Right atrium auricular region (tissue), 2 donors: ENCODE measurements around the gene AGAP5. TPM values are rescaled to one million over a fixed set of nuclear protein-coding genes. Genes with fewer than 3 reads are reported as not detected.

Source experiments
- DNase-seq: peaks from one replicate; pipeline ENCODE4 v3.0.0-alpha.2; 2019; ENCODE audit warnings: low spot score
- H3K27ac ChIP-seq, 2 donors: fragments of 200-600 bp; sonication (generic); 1 replicate in 1 of 2; 2 replicates in 1 of 2; pipeline ENCODE4 v1.5.1; 2016 to 2019
- H3K27me3 ChIP-seq, 2 donors: fragments of 200-600 bp; sonication (generic); one replicate each; pipeline versions ENCODE4 v1.5.1 to v1.6.0; 2017 to 2019
- H3K36me3 ChIP-seq: fragments of 200-600 bp; sonication (generic); one replicate; pipeline ENCODE4 v1.5.1; 2016
- H3K4me1 ChIP-seq, 2 donors: fragments of 200-600 bp; sonication (generic); one replicate each; pipeline versions ENCODE4 v1.5.1 to v1.6.0; 2017 to 2019
- H3K4me3 ChIP-seq, 2 donors: fragments of 200-600 bp; sonication (generic); 1 replicate in 1 of 2; 2 replicates in 1 of 2; pipeline ENCODE4 v1.5.1; 2017 to 2019; ENCODE audit warnings: mild to moderate bottlenecking in 1 of 2, moderate library complexity in 1 of 2
- H3K9me3 ChIP-seq, 2 donors: fragments of 200-600 bp; sonication (generic); one replicate each; pipeline ENCODE4 v1.5.1; 2019
- CTCF ChIP-seq, 2 donors: fragments of 200-600 bp; sonication (generic); IDR thresholded peaks; one replicate each; pipeline ENCODE4 v1.5.1; 2019; ENCODE audit warnings: antibody characterized with exemption in 2 of 2
- total RNA-seq, 2 donors: library from RNA; depleted of rRNA; stranded (reverse); fragments of >200 nt; gene quantifications; one replicate each; pipeline ENCODE4 v1.1.0, GENCODE V29; 2016

Gene AGAP5
- total RNA-seq, 2 donors from 2014 or later, result 1.5 to 1.9 TPM

- Histone ChIP-seq H3K4me3 (peak overlapping the region; percentile 55 to 60), H3K27me3 (no peaks in the 10 kb centered on the region), H3K9me3 (no peaks in the 10 kb centered on the region), H3K27ac (peak overlapping the region; percentile 77 to 95), H3K36me3 (peaks cover 20% of the 10 kb centered on the region), H3K4me1 (peaks cover 0 to 44% of the 10 kb centered on the region in 2 donors)
- TF ChIP-seq CTCF (IDR thresholded peaks at IDR 0.05), result no peak
- no peak for DNase-seq
These were observed 48.7 kb downstream of the AGAP5 start for GRCh38 chr10:73648975-73649829.

DNA sequence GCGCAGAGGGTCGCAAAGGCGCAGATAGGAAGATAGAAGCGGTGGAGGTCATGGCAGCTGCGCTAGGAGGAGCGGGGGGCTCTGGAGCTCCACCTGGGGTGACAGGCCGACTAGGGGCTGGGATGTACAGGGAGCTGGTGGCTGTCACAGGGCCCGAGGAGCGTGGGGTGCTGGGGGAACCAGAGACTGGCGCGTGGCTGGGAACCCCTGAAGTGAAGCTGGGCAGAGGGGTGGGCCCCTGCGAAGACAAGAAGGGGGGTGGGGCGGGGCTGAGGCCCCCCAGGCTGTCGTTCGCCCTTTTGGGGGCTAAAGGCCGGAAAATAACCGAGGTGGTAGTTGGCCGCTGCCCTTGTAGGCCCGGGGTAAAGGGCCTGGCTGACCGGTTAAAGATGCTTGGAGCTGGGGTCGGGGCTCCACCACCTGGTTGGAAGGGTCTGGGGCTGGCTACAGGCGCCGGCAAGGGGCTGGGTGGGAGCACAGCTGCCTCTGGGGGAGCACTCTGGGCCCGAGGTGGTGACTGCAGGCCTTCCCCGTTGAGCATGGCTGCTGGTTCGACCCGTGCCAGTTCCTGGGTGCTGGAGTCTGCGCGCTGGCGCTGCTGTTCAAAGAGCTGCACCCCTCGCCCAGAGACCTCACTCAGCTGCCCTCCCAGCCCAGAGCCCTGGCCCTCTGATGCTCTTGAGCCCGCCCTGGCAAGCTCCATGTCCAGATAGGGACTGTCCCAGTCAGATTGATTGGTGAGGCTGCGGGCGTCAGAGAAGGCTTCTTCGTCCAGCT, 49.8 kb downstream of the AGAP5 start:
- peak overlapping the region; percentile 77 to 95 for H3K27ac ChIP-seq
- TF ChIP-seq CTCF (IDR thresholded peaks at IDR 0.05), result no peak
- H3K9me3 ChIP-seq, result no peaks in the 10 kb centered on the region
- peak; percentile 62 for DNase-seq
- H3K4me1 ChIP-seq, result peaks cover 0 to 45% of the 10 kb centered on the region in 2 donors
- peaks cover 20% of the 10 kb centered on the region for H3K36me3 ChIP-seq
- peak overlapping the region; percentile 55 to 60 for H3K4me3 ChIP-seq
- no peaks in the 10 kb centered on the region for H3K27me3 ChIP-seq

- Histone ChIP-seq H3K27me3 (no peaks in the 10 kb centered on the region), H3K36me3 (peaks cover 20% of the 10 kb centered on the region), H3K9me3 (no peaks in the 10 kb centered on the region), H3K4me3 (peak overlapping the region; percentile 55 to 60), H3K4me1 (peaks cover 0 to 42% of the 10 kb centered on the region in 2 donors), H3K27ac (peak overlapping the region; percentile 77 to 95)
- DNase-seq, result peak; percentile 69
- no peak for TF ChIP-seq CTCF (IDR thresholded peaks at IDR 0.05)
These were observed 50.6 kb downstream of the AGAP5 start for GRCh38 chr10:73647211-73647874.

DNA sequence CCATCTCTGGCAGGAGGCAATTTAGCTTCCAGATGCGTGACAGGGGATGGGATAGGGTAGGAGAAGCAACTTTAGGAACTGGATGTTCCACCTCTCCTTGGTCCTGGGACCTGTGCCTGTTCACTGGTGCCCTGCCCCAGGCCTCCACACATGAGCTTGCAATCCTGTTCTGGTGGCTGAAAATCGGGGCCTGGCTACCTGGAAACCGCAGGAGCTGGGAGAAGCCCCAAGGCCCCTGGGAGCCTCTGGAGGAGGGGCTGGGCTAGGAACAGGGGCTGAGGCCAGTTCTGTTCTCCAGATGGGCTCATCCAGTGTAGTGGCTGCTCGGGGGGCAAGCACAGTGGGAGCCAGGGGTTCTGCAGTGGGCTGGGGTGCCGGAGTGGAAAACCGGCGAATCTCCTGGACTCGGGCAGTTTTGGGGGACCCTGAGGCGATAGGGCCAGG, 51.3 kb downstream of the AGAP5 start:
- H3K4me3 ChIP-seq, result peak overlapping the region; percentile 55 to 60

More for the DNA sequence above, 51.3 kb downstream of the AGAP5 start:
- Histone ChIP-seq H3K4me1 (peaks cover 0 to 45% of the 10 kb centered on the region in 2 donors), H3K27ac (peak overlapping the region; percentile 77 to 95), H3K27me3 (no peaks in the 10 kb centered on the region), H3K9me3 (no peaks in the 10 kb centered on the region), H3K36me3 (peaks cover 20% of the 10 kb centered on the region)
- TF ChIP-seq CTCF (IDR thresholded peaks at IDR 0.05), result no peak
- no peak for DNase-seq
